ENCODE data around the gene NME4.

GRCh38 chr16:398561-399339 is 1.8 kb downstream of the NME4 start:
- TF ChIP-seq CTCF (IDR thresholded peaks at IDR 0.05) (no peak), POLR2A (IDR thresholded peaks at IDR 0.05; ENCODE audit: low read depth) (no peak)

All from esophagus muscularis mucosa (tissue), 3 donors.